GM12874 (cell line): Measurements from ENCODE around the gene MN1.

ENCODE experiments used
- TF ChIP-seq, protein P1 (sequence below): IDR thresholded peaks from 2 replicates; pipeline ENCODE4 v1.5.1; 2011; ENCODE audit warnings: low read depth, mild to moderate bottlenecking, control low read depth, low read length, moderate library complexity; ENCODE audit not compliant: insufficient read depth

The MN1 gene

DNA sequence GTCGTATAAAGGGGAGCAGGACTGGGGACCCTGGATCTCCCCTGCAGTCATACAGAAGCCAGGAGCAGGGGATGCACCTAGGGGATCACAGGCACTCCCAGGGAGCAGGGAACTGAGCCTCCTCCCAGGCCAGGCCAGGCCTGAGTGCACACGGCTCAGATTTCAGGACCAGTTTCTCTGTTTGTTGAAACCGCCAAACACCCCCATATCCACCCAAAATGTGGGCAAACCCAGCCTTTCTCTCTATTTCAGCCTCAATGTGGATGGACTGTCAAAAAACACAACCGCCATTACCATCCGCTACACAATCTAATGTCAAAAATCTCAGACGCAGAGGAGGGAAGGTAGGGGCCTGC lies 17.5 kb downstream of the MN1 start:
- TF ChIP-seq, protein P1, sequence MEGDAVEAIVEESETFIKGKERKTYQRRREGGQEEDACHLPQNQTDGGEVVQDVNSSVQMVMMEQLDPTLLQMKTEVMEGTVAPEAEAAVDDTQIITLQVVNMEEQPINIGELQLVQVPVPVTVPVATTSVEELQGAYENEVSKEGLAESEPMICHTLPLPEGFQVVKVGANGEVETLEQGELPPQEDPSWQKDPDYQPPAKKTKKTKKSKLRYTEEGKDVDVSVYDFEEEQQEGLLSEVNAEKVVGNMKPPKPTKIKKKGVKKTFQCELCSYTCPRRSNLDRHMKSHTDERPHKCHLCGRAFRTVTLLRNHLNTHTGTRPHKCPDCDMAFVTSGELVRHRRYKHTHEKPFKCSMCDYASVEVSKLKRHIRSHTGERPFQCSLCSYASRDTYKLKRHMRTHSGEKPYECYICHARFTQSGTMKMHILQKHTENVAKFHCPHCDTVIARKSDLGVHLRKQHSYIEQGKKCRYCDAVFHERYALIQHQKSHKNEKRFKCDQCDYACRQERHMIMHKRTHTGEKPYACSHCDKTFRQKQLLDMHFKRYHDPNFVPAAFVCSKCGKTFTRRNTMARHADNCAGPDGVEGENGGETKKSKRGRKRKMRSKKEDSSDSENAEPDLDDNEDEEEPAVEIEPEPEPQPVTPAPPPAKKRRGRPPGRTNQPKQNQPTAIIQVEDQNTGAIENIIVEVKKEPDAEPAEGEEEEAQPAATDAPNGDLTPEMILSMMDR, result no peak

DNA sequence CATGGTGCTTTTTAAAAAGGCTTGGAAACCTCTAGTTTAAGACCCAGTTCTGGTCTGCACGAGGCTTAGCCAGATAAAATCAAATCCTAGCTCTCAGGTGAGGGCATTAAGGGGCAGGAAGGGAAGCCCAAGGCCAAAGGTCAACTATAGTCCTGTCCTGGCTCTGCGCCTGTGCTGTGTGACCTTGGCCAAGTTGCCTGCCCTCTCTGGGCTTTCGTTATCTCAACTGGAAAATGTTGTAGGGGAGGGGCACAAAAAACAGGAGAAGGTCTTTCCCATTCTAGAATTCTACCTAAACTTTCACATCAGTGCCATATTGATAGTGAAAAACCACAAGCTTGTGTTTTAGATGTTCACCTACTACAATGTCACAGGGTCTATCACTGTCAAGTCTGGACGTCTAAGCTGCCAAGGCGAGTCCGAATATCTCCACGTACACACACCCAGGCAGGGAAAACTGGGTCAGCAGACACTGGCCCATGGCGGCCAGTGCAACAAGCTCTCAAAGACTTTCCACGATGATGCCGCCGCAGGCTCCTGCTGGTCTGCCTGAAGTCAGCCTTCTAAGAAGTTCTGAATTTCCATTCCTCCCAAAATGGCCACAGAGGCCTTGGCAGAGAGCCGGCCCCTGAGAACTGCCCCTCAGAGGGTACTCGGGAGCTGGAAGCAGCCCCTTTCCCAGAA lies 18.0 kb downstream of the MN1 start:
- TF ChIP-seq, protein P1, result no peak

DNA sequence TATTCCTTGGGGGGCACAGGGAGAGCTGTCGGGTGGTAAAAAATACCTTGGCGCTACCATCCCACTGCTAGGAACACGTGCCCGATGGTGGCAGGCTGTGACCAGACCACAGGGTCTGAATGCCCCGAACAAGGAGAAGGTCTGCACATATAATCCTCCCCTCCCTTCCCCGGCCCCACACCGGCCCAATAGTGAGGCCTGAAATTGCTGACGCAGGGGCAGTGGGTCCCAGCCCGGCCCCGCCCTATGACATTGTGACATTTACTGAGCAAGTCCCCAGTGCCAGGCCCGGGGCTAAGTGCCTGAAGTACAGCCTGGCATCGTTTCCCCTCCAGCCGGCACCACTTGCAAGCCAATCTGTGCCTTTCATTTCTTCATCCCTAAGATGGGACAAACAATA lies 19.5 kb downstream of the MN1 start:
- TF ChIP-seq, protein P1, result no peak

DNA sequence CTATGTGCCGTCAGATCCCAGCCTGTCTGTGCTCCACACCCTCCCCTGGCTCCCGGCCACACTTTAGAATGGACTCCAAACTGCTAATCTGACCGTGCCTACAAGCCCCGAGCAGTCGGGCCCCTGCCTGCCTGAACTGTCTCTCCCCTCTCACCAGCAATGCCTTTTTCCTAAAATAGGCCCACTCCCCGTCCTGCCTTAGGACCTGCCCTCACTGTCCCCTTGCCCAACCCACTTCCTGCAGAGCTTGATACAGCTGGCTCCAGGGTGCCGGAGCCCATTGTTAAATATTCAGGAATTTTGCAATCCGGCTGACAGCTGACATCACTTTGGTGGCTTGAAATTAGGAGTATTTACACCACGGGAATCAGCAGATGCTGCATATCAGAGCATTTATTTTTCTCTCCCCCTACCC lies 21.4 kb downstream of the MN1 start:
- TF ChIP-seq, protein P1, result no peak

DNA sequence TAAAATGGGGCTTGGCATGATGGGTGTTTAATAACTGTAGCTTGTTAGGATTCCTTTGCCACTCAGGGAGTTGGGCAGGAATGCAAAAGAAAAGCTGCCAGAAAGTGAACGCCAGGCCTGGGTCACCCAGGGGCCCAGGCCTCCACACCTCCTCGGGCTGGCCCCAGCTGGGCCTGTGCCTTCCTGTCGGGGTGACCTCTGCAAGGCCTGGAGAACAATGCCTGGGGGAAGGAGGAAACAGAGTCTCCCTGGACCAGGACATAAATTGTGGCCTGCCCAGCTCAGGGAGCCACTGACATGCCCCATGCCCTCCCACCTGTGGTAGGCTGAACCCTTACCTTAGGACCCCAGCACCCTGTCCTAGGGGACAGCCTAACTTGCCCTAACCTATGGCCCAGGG lies 21.9 kb downstream of the MN1 start:
- TF ChIP-seq, protein P1, result no peak

DNA sequence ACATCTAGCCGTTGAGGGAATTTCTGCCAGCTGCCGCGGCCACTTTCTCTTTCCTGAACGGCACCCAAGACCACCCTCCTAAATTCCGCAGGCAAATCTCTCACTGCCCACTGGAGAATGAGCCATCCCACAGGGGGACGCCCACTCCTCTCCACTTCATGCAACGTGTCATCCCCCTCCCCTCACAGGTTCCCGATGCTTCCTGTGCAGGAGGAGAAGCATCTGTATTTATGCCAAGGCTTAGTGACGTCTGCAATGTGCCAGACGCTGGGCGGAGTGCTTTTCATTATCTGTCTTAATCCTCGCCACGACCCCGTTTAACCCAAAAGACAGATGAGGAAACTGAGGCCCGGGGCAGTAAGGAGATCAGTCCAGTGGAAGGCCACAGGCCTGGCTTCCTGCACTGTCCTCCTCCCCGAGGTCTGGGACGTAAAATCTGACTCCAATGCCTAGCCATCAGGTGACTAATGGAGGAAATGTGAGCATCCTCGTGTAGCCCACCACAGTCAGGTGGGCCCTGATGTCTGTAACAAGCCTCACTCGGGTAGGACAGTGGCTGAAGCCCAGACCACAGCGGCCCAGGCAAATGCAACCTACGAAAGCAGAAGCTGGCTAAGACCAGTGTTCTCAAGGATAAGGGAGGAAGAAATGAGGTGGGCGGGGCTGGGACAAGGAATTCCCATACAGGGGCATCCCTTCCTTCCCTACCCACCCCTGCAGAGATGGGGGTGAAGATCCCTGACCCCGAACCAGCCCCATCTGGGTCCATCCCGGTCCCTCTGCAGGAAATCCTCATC lies 23.1 kb downstream of the MN1 start:
- TF ChIP-seq, protein P1, result no peak

DNA sequence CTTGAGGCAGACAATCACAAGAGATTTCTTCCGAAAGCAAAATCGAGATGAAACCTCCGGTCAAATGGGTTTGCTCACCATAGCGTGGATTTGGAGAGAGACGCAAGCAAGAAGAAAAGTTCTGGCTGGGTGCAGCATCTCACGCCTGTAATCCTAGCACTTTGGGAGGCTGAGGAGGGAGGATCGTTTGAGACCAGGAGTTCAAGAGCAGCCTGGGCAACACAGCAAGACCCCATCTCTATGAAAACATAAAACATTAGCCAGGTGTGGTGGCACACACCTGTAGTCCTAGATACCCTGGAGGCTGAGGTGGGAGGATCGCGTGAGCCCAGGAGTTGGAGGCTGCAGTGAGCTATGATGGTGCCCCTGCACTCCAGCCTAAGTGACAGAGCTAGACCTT lies 24.4 kb downstream of the MN1 start:
- TF ChIP-seq, protein P1, result no peak
